Stimulated activated naive CD8-positive, alpha-beta T cell treated with anti-CD3 and anti-CD28 coated beads, Interleukin-15, amount 100 ng/mL, for 72 hours (primary cell): ENCODE measurements around the gene AGAP9.

Source experiments
- ATAC-seq: fragments of 150-1000 bp; cut with Tn5 transposase; 2 replicates; pipeline ENCODE4 v1.10.0; 2021; ENCODE audit warnings: mild to moderate bottlenecking, moderate library complexity
- DNase-seq, 2 donors: peaks; one replicate each; pipeline ENCODE4 v3.0.0; 2021 to 2022
- H3K27ac Mint-ChIP-seq, 2 donors: one replicate each; pipeline ENCODE4 v1.8.0; 2022; ENCODE audit warnings: mild to moderate bottlenecking in 2 of 2, mixed read lengths in 2 of 2, moderate library complexity in 2 of 2
- H3K27me3 Mint-ChIP-seq: one replicate; pipeline ENCODE4 v1.8.0; 2022; ENCODE audit warnings: mixed read lengths
- H3K4me1 Mint-ChIP-seq: one replicate; pipeline ENCODE4 v1.8.0; 2022; ENCODE audit warnings: mild to moderate bottlenecking, mixed read lengths
- H3K4me3 Mint-ChIP-seq, 2 donors: one replicate each; pipeline ENCODE4 v1.8.0; 2022; ENCODE audit warnings: mild to moderate bottlenecking in 2 of 2, mixed read lengths in 2 of 2, moderate library complexity in 1 of 2
- H3K9me3 Mint-ChIP-seq, 2 donors: one replicate each; pipeline ENCODE4 v1.8.0; 2022; ENCODE audit warnings: mixed read lengths in 2 of 2

The AGAP9 gene

DNA sequence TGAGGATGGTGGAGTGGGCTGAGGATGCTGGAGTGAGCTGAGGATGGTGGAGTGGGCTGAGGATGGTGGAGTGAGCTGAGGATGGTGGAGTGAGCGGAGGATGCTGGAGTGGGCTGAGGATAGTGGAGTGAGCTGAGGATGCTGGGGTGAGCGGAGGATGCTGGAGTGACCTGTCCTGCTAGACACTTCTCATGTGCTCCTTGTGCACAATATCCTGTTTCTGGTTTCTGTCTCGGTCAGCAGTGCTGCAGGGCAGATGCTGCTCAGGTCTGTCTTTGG, 68.7 kb downstream of the AGAP9 start:
- peaks cover 42% of the 10 kb centered on the region for H3K27me3 Mint-ChIP-seq
- no peaks in the 10 kb centered on the region for H3K9me3 Mint-ChIP-seq
- no peak overlapping the region for H3K4me3 Mint-ChIP-seq
- ATAC-seq = no peak
- no peak for DNase-seq
- no peak overlapping the region for H3K27ac Mint-ChIP-seq
- peaks cover 5% of the 10 kb centered on the region for H3K4me1 Mint-ChIP-seq

DNA sequence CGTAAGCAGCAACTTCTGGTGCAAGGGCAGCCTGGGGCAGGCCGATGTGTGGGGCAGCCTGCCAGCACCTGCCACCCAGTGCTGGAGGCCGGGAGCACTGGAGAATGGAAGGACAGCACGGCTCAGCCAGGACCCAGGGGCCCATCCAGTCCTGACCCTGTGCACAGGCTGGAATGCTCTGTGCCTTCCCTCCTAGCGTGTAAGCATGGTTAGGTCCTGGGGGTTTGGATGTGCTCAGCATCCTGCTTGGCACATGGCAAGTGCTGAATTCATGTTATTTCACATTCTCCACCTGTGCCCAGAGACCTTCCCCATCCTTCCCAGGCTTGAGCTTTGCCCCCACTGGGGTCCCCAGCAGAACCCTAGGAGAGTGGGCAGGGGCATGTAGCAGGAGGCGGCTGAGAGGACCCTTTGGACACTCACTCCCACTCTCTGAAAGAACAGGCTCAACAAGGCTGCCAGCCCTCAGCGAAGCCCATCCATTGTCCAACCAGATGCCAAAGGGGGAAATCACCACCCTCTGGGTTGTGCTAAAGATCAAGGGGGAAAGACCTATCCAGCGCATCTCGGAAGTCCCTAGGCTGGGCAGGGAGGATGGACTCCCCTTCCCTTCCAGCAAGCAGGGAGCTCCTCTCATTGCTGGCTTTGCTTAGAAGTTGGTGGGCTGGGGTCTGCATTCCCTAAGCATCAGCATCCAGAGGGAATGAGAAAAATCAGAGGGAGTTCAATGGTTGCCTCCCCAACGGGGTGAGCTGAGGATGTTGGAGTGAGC, 69.2 kb downstream of the AGAP9 start:
- Mint-ChIP-seq H3K4me3 (no peak overlapping the region), H3K27me3 (peaks cover 42% of the 10 kb centered on the region), H3K4me1 (peaks cover 9% of the 10 kb centered on the region), H3K27ac (no peak overlapping the region), H3K9me3 (no peaks in the 10 kb centered on the region)
- DNase-seq (no peak), ATAC-seq (no peak)

DNA sequence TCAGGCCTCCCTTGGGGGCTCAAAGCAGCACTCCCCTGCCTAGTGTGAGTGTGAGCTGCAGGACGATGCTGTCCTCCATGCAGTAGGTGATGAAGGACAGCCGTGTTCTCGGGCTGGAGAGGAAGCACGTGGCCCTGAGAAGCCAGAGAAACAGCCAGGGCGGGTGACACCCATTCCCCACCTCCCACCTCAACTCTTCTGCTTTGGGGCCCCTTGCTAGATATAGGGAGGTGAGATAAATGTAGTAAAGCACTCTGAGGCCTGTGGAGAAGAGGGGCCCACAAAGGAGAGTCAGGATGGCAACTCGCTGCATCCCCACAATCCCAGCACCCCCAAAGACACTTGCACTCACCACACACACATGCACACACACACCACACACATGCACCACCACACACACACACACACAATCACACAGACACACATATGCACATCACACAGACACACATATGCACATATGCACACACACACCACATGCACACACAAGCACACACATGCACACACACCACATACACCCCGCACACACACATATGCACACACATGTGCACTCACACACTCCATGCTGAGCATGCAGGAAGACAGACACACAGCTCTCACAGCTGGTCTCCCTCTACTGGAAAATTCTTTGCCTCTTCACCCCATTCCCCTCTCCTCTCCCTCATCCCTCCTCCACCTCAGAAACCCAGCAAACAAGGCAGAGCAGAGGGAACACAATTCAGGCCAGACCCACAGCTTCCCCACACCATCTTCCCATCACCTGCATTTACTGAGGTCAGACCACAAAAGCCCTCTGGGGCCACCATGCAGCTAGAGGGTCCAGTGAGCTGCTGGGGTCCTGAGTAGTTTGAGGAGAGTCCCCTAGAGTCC, 70.1 kb downstream of the AGAP9 start:
- H3K27ac Mint-ChIP-seq = no peak overlapping the region
- no peak for DNase-seq
- peaks cover 17% of the 10 kb centered on the region for H3K4me1 Mint-ChIP-seq
- no peak overlapping the region for H3K4me3 Mint-ChIP-seq
- no peaks in the 10 kb centered on the region for H3K9me3 Mint-ChIP-seq
- peaks cover 37% of the 10 kb centered on the region for H3K27me3 Mint-ChIP-seq
- no peak for ATAC-seq

DNA sequence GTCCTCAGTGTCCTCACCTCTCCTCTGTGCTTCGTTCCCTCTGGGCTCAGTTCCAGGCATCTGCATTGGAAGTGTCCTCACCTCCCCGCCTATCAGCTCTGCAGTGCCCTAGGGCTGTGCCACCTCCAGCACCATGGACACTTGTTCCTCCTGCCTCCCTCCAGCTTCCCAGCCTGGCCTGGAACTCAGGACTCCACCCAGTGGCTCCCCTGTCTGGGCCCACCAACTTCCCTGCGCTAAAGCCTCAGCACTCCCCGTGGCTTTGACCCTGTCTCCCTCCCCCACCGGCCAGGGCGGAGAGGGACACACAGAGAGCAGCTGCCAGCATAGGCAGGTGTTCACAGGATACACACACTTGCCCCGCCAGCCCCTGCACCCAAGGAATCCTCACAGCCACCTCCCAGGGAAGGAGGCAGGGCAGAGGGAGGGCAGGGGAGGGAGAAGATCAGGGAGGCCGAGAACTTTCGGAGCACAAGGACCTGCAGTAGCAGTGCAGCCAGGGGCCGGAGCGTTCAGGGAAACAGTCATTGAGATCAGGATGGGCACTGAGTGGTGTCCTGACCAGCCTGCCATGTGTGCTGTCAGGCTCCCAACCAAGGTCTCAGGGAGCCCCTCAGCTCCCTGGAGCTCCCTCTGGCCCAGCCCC, 70.8 kb downstream of the AGAP9 start:
- no peak for DNase-seq

DNA sequence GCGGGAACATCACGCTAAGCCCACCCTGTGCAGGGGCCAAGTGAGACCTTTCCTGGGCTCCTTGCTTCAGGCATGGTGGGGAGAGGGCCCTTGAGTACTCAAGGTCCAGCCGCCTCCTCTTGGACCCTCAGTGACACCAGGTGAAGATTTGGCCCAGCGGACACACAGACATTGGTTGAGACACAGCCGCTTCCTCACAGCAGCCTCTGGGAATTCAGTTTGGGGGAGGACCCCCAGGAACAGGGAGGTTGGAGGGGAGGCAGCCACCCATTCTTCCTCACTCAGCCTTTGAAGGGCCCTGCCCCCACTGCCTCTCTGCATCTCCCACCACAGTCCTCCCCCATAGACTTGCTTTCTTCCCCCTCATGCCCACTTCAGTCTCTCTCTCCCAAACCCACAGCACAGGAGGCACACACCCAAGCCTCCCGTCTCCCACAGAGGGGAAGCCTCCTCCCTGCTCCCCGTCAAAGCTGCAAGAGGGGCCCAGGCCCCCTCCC, 71.4 kb downstream of the AGAP9 start:
- peaks cover 32% of the 10 kb centered on the region for H3K27me3 Mint-ChIP-seq
- H3K27ac Mint-ChIP-seq = peak overlapping the region in 1 of 2 donors; percentile 2
- ATAC-seq (no peak), DNase-seq (no peak)
- no peak overlapping the region for H3K4me3 Mint-ChIP-seq
- H3K4me1 Mint-ChIP-seq = peaks cover 27% of the 10 kb centered on the region
- H3K9me3 Mint-ChIP-seq = peaks cover 6% of the 10 kb centered on the region in 2 donors

More for the DNA sequence above, 70.8 kb downstream of the AGAP9 start:
- Mint-ChIP-seq H3K27me3 (peaks cover 37% of the 10 kb centered on the region), H3K27ac (peak overlapping the region in 1 of 2 donors; percentile 2), H3K4me1 (peaks cover 25% of the 10 kb centered on the region), H3K4me3 (no peak overlapping the region), H3K9me3 (peaks cover 3 to 5% of the 10 kb centered on the region in 2 donors)
- no peak for ATAC-seq
